ENCODE results near the gene PCAT7. TPM values are rescaled to one million over a fixed set of nuclear protein-coding genes. Genes with fewer than 3 reads are reported as not detected.
"Not testable (repeated sequence)": the region's sequence is repeated elsewhere in the genome, so short reads cannot be mapped to it uniquely, and the experiment has no call there.

The PCAT7 gene
- total RNA-seq, 1 experiment from 2014 or later: not detected

DNA sequence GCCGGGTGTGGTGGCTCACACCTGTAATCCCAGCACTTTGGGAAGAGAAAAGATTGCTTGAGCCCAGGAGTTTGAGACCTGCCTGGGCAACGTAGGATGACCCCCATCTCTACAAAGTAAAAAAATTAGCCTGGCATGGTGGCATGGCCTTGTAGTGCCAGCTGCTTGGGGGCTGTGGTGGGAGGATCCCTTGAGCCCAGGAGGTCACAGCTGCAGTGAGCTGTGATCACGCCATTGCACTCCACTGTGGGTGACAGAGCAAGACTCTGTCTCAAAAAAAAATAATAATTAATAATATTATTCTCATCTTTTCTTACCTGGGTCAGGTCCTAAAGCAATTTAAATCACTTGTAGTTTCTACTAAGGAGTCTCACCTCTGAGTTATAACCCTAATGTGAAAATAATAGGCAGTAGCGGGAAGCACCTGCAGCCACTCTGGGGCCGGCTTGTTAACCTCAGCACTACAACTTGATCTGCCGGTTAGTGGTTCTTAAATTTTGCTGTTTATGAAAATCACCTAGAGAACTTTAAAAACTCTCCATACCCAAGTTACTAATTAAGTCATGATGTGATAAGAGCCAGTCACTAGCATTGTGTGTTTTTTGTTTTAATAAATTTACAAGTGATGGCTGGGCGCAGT is 29.4 kb upstream of the PCAT7 start:
- Histone ChIP-seq H3K27me3 (ENCODE audit: low read length) (no peaks in the 10 kb centered on the region), H3K4me1 (ENCODE audit: low read length) (no peaks in the 10 kb centered on the region), H4K20me1 (ENCODE audit: insufficient read depth, low read depth, low read length) (no peaks in the 10 kb centered on the region), H3K9me3 (ENCODE audit: low read length) (no peaks in the 10 kb centered on the region), H3K9ac (ENCODE audit: low read length) (no peak overlapping the region), H2AFZ (ENCODE audit: low read length) (no peak overlapping the region), H3K27ac (ENCODE audit: low read length) (no peak overlapping the region), H3K36me3 (ENCODE audit: insufficient read depth, low read length) (no peaks in the 10 kb centered on the region), H3K4me3 (ENCODE audit: low read length) (no peak overlapping the region), H3K4me2 (ENCODE audit: low read depth, low read length, poor library complexity, severe bottlenecking) (no peak overlapping the region), H3K79me2 (ENCODE audit: low read length) (no peaks in the 10 kb centered on the region), H3K9me2 (replicated peaks; ENCODE audit: insufficient read depth, low read length) (no peaks in the 10 kb centered on the region)
- DNase-seq: no peak

DNA sequence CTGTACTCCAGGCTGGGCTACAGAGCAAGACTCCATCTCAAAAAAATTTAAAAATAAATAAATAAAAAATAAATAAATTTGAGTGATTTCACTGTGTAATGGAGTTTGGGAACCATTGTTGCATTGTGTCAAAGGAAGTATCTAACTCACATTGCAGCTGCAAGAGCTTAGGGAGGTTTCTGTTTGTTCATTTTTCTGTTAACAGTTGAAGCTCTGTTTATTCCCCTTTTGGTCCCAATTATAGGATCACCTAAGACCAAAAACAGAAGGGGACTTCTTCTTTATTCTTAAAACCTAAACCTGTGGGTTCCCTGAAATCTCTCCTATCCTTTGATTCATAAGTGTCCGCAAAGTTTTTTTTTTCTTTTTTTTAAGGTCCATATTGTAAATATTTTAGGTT is 28.6 kb upstream of the PCAT7 start:
- Histone ChIP-seq H3K4me1 (ENCODE audit: low read length) (no peaks in the 10 kb centered on the region), H3K27me3 (ENCODE audit: low read length) (no peaks in the 10 kb centered on the region), H3K9ac (ENCODE audit: low read length) (no peak overlapping the region), H2AFZ (ENCODE audit: low read length) (no peak overlapping the region), H3K27ac (ENCODE audit: low read length) (no peak overlapping the region), H3K36me3 (ENCODE audit: insufficient read depth, low read length) (no peaks in the 10 kb centered on the region), H3K9me2 (replicated peaks; ENCODE audit: insufficient read depth, low read length) (no peaks in the 10 kb centered on the region), H4K20me1 (ENCODE audit: insufficient read depth, low read depth, low read length) (no peaks in the 10 kb centered on the region), H3K4me3 (ENCODE audit: low read length) (no peak overlapping the region), H3K79me2 (ENCODE audit: low read length) (no peaks in the 10 kb centered on the region), H3K9me3 (ENCODE audit: low read length) (no peaks in the 10 kb centered on the region), H3K4me2 (ENCODE audit: low read depth, low read length, poor library complexity, severe bottlenecking) (no peak overlapping the region)
- DNase-seq: no peak

DNA sequence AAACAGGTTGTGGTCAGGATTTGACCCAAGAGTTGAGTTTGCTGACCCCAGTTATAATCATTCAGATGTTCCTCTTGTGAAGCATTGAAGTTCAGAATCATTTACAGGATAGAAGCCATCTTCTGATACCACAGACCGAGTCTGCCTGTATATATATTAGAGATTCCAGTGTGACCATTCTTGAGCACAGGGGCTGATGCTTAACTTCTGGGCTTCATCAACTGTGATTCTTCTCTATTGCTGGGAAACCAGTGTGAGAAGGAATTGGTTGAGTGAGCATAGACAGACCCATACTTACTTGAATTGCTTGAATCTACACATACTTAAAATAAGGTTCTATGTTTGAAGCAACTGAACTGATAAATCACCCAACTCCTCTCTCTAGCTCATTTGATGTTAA is 27.9 kb upstream of the PCAT7 start:
- Histone ChIP-seq H3K36me3 (ENCODE audit: insufficient read depth, low read length) (no peaks in the 10 kb centered on the region), H3K4me2 (ENCODE audit: low read depth, low read length, poor library complexity, severe bottlenecking) (no peak overlapping the region), H3K27me3 (ENCODE audit: low read length) (no peaks in the 10 kb centered on the region), H3K9me3 (ENCODE audit: low read length) (no peaks in the 10 kb centered on the region), H3K79me2 (ENCODE audit: low read length) (no peaks in the 10 kb centered on the region), H3K9me2 (replicated peaks; ENCODE audit: insufficient read depth, low read length) (no peaks in the 10 kb centered on the region), H3K9ac (ENCODE audit: low read length) (no peak overlapping the region), H2AFZ (ENCODE audit: low read length) (no peak overlapping the region), H3K4me1 (ENCODE audit: low read length) (no peaks in the 10 kb centered on the region), H4K20me1 (ENCODE audit: insufficient read depth, low read depth, low read length) (no peaks in the 10 kb centered on the region), H3K4me3 (ENCODE audit: low read length) (no peak overlapping the region), H3K27ac (ENCODE audit: low read length) (no peak overlapping the region)
- DNase-seq: no peak

DNA sequence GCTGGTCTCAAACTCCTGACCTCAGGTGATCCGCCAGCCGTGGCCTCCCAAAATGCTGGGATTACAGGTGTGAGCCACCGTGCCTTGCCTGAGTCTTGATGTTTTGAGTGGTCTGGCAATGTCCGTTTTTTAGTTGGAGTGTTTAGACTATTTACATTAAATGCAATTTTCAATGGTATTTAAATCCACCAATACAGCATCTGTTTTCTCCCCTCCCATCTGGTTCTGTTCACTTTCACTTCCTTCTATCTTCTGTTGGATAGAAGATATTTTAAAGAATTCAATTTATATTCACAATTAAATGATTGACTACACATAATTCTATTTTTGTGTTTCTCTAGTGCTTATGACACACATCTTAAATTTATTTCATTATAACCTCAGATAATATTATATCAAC is 26.0 kb upstream of the PCAT7 start:
- Histone ChIP-seq H3K4me3 (ENCODE audit: low read length) (no peak overlapping the region), H3K4me1 (ENCODE audit: low read length) (no peaks in the 10 kb centered on the region), H3K9me3 (ENCODE audit: low read length) (no peaks in the 10 kb centered on the region), H3K9me2 (replicated peaks; ENCODE audit: insufficient read depth, low read length) (no peaks in the 10 kb centered on the region), H3K9ac (ENCODE audit: low read length) (no peak overlapping the region), H3K27ac (ENCODE audit: low read length) (no peak overlapping the region), H4K20me1 (ENCODE audit: insufficient read depth, low read depth, low read length) (no peaks in the 10 kb centered on the region), H3K27me3 (ENCODE audit: low read length) (no peaks in the 10 kb centered on the region), H2AFZ (ENCODE audit: low read length) (no peak overlapping the region), H3K4me2 (ENCODE audit: low read depth, low read length, poor library complexity, severe bottlenecking) (no peak overlapping the region), H3K36me3 (ENCODE audit: insufficient read depth, low read length) (no peaks in the 10 kb centered on the region), H3K79me2 (ENCODE audit: low read length) (no peaks in the 10 kb centered on the region)
- DNase-seq: no peak

DNA sequence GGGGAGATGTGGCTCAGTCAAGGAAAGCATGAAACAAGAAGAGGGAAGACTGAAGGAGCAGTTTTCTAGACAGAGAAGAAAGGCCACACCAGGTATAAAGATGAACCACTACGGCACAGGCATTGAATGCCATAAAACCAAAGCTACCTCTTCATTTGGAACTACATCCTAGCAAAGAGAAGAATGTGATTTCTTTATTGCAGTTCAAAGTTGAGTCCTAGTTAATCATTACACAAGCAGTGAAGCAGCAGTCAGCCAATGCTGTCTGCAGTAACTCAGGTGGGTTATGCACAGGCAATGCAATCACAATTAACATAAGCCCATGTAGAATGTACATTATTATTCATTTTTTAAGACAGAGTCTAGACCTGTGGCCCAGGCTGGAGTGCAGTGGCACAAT is 21.7 kb upstream of the PCAT7 start:
- Histone ChIP-seq H3K4me1 (ENCODE audit: low read length) (no peaks in the 10 kb centered on the region), H3K4me3 (ENCODE audit: low read length) (no peak overlapping the region), H3K9me2 (replicated peaks; ENCODE audit: insufficient read depth, low read length) (no peaks in the 10 kb centered on the region), H3K27me3 (ENCODE audit: low read length) (no peaks in the 10 kb centered on the region), H3K79me2 (ENCODE audit: low read length) (no peaks in the 10 kb centered on the region), H3K27ac (ENCODE audit: low read length) (no peak overlapping the region), H4K20me1 (ENCODE audit: insufficient read depth, low read depth, low read length) (no peaks in the 10 kb centered on the region), H3K36me3 (ENCODE audit: insufficient read depth, low read length) (no peaks in the 10 kb centered on the region), H3K9me3 (ENCODE audit: low read length) (no peaks in the 10 kb centered on the region), H3K4me2 (ENCODE audit: low read depth, low read length, poor library complexity, severe bottlenecking) (no peak overlapping the region), H3K9ac (ENCODE audit: low read length) (no peak overlapping the region), H2AFZ (ENCODE audit: low read length) (no peak overlapping the region)
- no peak for DNase-seq

DNA sequence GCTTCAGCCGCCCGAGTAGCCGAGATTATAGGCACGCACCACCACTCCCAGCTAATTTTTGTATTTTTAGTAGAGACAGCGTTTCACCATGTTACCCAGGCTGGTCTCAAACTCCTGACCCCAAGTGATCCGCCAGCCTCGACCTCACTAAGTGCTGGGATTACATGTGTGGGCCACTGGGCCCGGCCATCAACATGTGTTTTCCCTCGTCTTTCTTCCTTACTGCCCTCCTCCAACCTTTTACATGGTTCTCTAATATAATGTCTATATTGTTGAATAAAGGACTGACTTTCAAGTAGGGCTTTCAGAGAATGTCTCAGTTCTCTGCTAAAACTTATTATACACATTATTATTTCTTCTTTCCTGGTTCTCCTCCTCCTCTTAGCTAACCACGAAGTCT is 21.3 kb upstream of the PCAT7 start:
- no peak overlapping the region for H3K9ac ChIP-seq (ENCODE audit: low read length)
- no peaks in the 10 kb centered on the region for H3K79me2 ChIP-seq (ENCODE audit: low read length)
- H3K4me1 ChIP-seq (ENCODE audit: low read length): no peaks in the 10 kb centered on the region
- no peaks in the 10 kb centered on the region for H3K9me2 ChIP-seq (replicated peaks; ENCODE audit: insufficient read depth, low read length)
- no peak overlapping the region for H3K27ac ChIP-seq (ENCODE audit: low read length)
- no peak overlapping the region for H2AFZ ChIP-seq (ENCODE audit: low read length)
- no peak for DNase-seq
- no peaks in the 10 kb centered on the region for H4K20me1 ChIP-seq (ENCODE audit: insufficient read depth, low read depth, low read length)
- no peaks in the 10 kb centered on the region for H3K36me3 ChIP-seq (ENCODE audit: insufficient read depth, low read length)
- H3K4me2 ChIP-seq (ENCODE audit: low read depth, low read length, poor library complexity, severe bottlenecking): no peak overlapping the region
- H3K27me3 ChIP-seq (ENCODE audit: low read length): no peaks in the 10 kb centered on the region
- no peaks in the 10 kb centered on the region for H3K9me3 ChIP-seq (ENCODE audit: low read length)
- H3K4me3 ChIP-seq (ENCODE audit: low read length): no peak overlapping the region

DNA sequence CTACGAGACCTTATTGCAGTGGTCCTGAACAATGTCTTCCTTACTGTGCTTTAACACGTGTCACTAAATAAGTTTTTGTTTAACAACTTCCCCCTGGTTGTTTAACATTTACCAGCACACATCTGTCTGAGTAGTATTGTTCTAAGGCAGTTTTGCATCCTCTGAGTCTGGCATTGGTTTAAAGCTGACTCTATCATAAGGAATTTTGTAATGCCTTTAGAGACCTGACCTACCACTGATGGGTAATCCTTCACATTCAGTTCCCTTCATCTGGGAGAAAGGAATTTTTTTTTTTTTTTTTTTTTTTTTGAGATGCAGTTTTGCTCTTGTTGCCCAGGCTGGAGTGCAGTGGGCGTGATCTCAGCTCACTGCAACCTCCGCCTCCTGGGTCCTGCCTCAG is 20.0 kb upstream of the PCAT7 start:
- no peaks in the 10 kb centered on the region for H4K20me1 ChIP-seq (ENCODE audit: insufficient read depth, low read depth, low read length)
- no peaks in the 10 kb centered on the region for H3K79me2 ChIP-seq (ENCODE audit: low read length)
- H3K36me3 ChIP-seq (ENCODE audit: insufficient read depth, low read length): no peaks in the 10 kb centered on the region
- H3K27me3 ChIP-seq (ENCODE audit: low read length): no peaks in the 10 kb centered on the region
- no peaks in the 10 kb centered on the region for H3K9me3 ChIP-seq (ENCODE audit: low read length)
- H3K27ac ChIP-seq (ENCODE audit: low read length): no peak overlapping the region
- no peak overlapping the region for H3K9ac ChIP-seq (ENCODE audit: low read length)
- no peak for DNase-seq
- no peak overlapping the region for H3K4me2 ChIP-seq (ENCODE audit: low read depth, low read length, poor library complexity, severe bottlenecking)
- H2AFZ ChIP-seq (ENCODE audit: low read length): no peak overlapping the region
- no peak overlapping the region for H3K4me3 ChIP-seq (ENCODE audit: low read length)
- H3K9me2 ChIP-seq (replicated peaks; ENCODE audit: insufficient read depth, low read length): no peaks in the 10 kb centered on the region
- H3K4me1 ChIP-seq (ENCODE audit: low read length): no peaks in the 10 kb centered on the region

DNA sequence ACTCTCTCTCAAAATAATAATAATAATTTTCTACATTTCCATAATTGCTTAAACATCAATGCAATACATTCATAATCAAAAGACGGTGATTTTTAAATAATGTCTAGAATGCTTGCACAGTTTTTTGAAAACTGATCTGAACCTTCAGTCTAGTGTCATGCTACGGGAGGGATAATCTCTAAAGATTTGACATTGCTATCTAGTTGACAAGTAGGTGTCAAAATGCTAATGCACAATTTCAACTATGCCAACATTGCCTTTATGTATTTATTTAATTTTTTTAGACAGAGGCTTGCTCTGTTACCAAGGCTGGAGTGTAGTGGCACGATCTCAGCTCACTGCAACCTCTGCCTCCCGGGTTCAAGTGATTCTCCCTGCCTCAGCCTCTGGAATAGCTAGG is 16.0 kb upstream of the PCAT7 start:
- Histone ChIP-seq H3K4me3 (ENCODE audit: low read length) (no peak overlapping the region), H3K9ac (ENCODE audit: low read length) (no peak overlapping the region), H3K27ac (ENCODE audit: low read length) (no peak overlapping the region), H3K4me2 (ENCODE audit: low read depth, low read length, poor library complexity, severe bottlenecking) (no peak overlapping the region), H2AFZ (ENCODE audit: low read length) (no peak overlapping the region), H3K9me2 (replicated peaks; ENCODE audit: insufficient read depth, low read length) (no peaks in the 10 kb centered on the region), H3K9me3 (ENCODE audit: low read length) (no peaks in the 10 kb centered on the region), H4K20me1 (ENCODE audit: insufficient read depth, low read depth, low read length) (no peaks in the 10 kb centered on the region), H3K4me1 (ENCODE audit: low read length) (no peaks in the 10 kb centered on the region), H3K79me2 (ENCODE audit: low read length) (no peaks in the 10 kb centered on the region), H3K36me3 (ENCODE audit: insufficient read depth, low read length) (no peaks in the 10 kb centered on the region), H3K27me3 (ENCODE audit: low read length) (no peaks in the 10 kb centered on the region)
- DNase-seq: no peak

DNA sequence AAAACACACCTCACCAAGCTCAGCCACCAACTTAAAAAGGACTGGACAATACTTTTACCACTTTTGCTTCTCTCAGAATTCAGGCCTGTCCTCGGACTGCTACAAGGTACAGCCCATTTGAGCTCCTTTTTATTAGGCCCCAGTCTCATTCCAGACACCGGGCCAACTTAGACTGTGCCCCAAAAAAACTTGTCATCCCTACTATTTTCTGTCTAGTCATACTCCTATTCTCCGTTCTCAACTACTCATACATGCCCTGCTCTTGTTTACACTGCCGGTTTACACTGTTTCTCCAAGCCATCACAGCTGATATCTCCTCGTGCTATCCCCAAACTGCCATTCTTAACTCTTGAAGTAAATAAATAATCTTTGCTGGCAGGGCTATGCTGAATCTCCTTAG is 10.5 kb upstream of the PCAT7 start:
- not testable (repeated sequence) for H3K9ac ChIP-seq (ENCODE audit: low read length); H3K36me3 ChIP-seq (ENCODE audit: insufficient read depth, low read length); H3K4me2 ChIP-seq (ENCODE audit: low read depth, low read length, poor library complexity, severe bottlenecking); H4K20me1 ChIP-seq (ENCODE audit: insufficient read depth, low read depth, low read length); H3K4me1 ChIP-seq (ENCODE audit: low read length); H3K27ac ChIP-seq (ENCODE audit: low read length); H3K9me3 ChIP-seq (ENCODE audit: low read length); H3K9me2 ChIP-seq (replicated peaks; ENCODE audit: insufficient read depth, low read length); H2AFZ ChIP-seq (ENCODE audit: low read length); H3K27me3 ChIP-seq (ENCODE audit: low read length); DNase-seq; H3K4me3 ChIP-seq (ENCODE audit: low read length); H3K79me2 ChIP-seq (ENCODE audit: low read length)
